ENCODE measurements around the gene SPRED2.

DNA sequence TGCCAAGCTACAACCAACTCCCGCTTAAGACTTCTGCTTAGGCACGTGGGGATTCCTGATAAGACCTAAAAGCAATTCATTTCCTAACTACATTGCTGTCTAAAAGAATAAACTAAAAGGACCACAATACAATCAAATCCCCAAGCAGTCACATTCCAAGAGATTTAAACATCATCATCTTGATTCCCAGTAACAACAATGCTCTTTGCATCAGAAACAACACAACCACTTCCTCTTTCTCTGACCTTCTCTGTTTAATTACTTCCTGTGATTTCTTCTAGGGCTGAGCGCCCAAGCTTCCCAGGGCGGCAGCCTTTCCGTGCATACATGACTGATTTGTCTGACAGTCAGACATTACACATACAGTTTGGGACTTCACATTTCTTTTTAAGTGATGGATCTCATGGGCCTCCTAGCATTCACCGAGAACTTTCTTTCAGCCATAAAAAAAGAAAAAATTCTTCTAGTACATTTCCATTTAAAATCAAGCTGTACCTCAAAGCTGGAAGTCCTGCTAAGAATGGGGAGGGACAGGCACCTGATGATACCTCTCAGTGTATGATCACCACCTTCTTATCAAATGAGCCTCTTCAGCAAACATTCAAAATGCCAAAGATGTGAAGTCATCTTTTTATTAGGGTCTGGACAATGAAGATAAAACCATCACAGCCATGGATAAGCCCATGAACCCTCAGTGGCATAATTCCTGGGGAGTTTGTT, 11.5 kb downstream of the SPRED2 start:
- no peak for TF ChIP-seq POLR2A (IDR thresholded peaks at IDR 0.05)
- TF ChIP-seq, protein P1, sequence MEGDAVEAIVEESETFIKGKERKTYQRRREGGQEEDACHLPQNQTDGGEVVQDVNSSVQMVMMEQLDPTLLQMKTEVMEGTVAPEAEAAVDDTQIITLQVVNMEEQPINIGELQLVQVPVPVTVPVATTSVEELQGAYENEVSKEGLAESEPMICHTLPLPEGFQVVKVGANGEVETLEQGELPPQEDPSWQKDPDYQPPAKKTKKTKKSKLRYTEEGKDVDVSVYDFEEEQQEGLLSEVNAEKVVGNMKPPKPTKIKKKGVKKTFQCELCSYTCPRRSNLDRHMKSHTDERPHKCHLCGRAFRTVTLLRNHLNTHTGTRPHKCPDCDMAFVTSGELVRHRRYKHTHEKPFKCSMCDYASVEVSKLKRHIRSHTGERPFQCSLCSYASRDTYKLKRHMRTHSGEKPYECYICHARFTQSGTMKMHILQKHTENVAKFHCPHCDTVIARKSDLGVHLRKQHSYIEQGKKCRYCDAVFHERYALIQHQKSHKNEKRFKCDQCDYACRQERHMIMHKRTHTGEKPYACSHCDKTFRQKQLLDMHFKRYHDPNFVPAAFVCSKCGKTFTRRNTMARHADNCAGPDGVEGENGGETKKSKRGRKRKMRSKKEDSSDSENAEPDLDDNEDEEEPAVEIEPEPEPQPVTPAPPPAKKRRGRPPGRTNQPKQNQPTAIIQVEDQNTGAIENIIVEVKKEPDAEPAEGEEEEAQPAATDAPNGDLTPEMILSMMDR (IDR thresholded peaks at IDR 0.05): no peak

Measured in uterus (tissue), 2 donors.